NB4 (cell line): ENCODE measurements around the gene VPS37C.

Source experiments
- DNase-seq: peaks from one replicate; pipeline ENCODE4 v3.0.0; 2010; ENCODE audit warnings: low read depth
- H3K4me3 ChIP-seq: one replicate; pipeline ENCODE4 v1.5.1; 2011; ENCODE audit warnings: mild to moderate bottlenecking, low read depth, low read length, moderate library complexity
- CTCF ChIP-seq: IDR thresholded peaks from one replicate; pipeline ENCODE4 v1.5.1; 2012; ENCODE audit warnings: low read depth, low read length
- MAX ChIP-seq: IDR thresholded peaks from 2 replicates; pipeline ENCODE4 v1.6.1; 2011; ENCODE audit warnings: low read depth, low read length
- MYC ChIP-seq: IDR thresholded peaks from 2 replicates; pipeline ENCODE4 v1.6.1; 2011; ENCODE audit warnings: low read depth, low read length
- POLR2A ChIP-seq: IDR thresholded peaks from 2 replicates; pipeline ENCODE4 v1.6.1; 2011; ENCODE audit warnings: mild to moderate bottlenecking; ENCODE audit not compliant: insufficient read length; ENCODE audit errors: extremely low read depth

Gene VPS37C

GRCh38 chr11:61157743-61158142, 3.5 kb downstream of the VPS37C start:
- no peak for TF ChIP-seq MYC
- TF ChIP-seq MAX, result no peak
- no peak for TF ChIP-seq CTCF
- no peak for TF ChIP-seq POLR2A
- no peak overlapping the region for H3K4me3 ChIP-seq
- no peak for DNase-seq

GRCh38 chr11:61155741-61156140, 5.5 kb downstream of the VPS37C start:
- no peak overlapping the region for H3K4me3 ChIP-seq
- TF ChIP-seq MYC (no peak), CTCF (no peak), POLR2A (no peak), MAX (no peak)
- no peak for DNase-seq

- no peak for TF ChIP-seq CTCF
- no peak for TF ChIP-seq MYC
- no peak overlapping the region for H3K4me3 ChIP-seq
- no peak for DNase-seq
Measured at GRCh38 chr11:61155312-61155711, 5.9 kb downstream of the VPS37C start.

GRCh38 chr11:61154528-61154927, 6.7 kb downstream of the VPS37C start:
- no peak for DNase-seq
- no peak overlapping the region for H3K4me3 ChIP-seq
- TF ChIP-seq POLR2A (no peak), CTCF (no peak), MYC (no peak), MAX (no peak)

GRCh38 chr11:61153593-61154095, 7.6 kb downstream of the VPS37C start:
- no peak for DNase-seq
- TF ChIP-seq POLR2A (no peak), MAX (no peak), MYC (no peak), CTCF (no peak)
- H3K4me3 ChIP-seq, result no peak overlapping the region

- H3K4me3 ChIP-seq, result no peak overlapping the region
- TF ChIP-seq CTCF (no peak), MYC (no peak), POLR2A (no peak), MAX (no peak)
- no peak for DNase-seq
Measured at GRCh38 chr11:61152816-61153592, 8.2 kb downstream of the VPS37C start.
